Sigmoid colon (tissue), 7 donors: ENCODE data around the gene SLC66A1. TPM values are rescaled to one million over a fixed set of nuclear protein-coding genes. Genes with fewer than 3 reads are reported as not detected.

Experiments
- DNase-seq: peaks from one replicate; pipeline ENCODE4 v3.0.0-alpha.2; 2019
- H3K27ac ChIP-seq, 4 donors: fragments of 200-600 bp; sonication (generic); one replicate each; pipeline ENCODE4 v1.5.1; 2016 to 2019; ENCODE audit warnings: mild to moderate bottlenecking in 1 of 4
- H3K27me3 ChIP-seq, 3 donors: fragments of 200-600 bp; sonication (generic); one replicate each; pipeline ENCODE4 v1.5.1; 2019; ENCODE audit warnings: mild to moderate bottlenecking in 1 of 3
- H3K36me3 ChIP-seq, 4 donors: fragments of 200-600 bp; sonication (generic); one replicate each; pipeline ENCODE4 v1.5.1; 2016 to 2019
- H3K4me1 ChIP-seq, 4 donors: fragments of 200-600 bp; sonication (generic); one replicate each; pipeline ENCODE4 v1.5.1; 2017 to 2019
- H3K4me3 ChIP-seq, 4 donors: fragments of 200-600 bp; sonication (generic); one replicate each; pipeline ENCODE4 v1.5.1; 2017 to 2019; ENCODE audit warnings: mild to moderate bottlenecking in 2 of 4, moderate library complexity in 1 of 4
- H3K9me3 ChIP-seq, 4 donors: fragments of 200-600 bp in 3 of 4; sonication (generic) in 3 of 4; one replicate each; pipeline versions ENCODE4 v1.5.1 to v1.6.1; 2013 to 2019
- CTCF ChIP-seq, 4 experiments: fragments of 450-650 bp in 3 of 4; fragments of 200-600 bp in 1 of 4; IDR thresholded peaks; one replicate each; pipeline ENCODE4 v1.5.1; 2016 to 2019; ENCODE audit warnings: antibody characterized with exemption in 4 of 4, mild to moderate bottlenecking in 3 of 4, moderate library complexity in 2 of 4
- EP300 ChIP-seq, 4 donors: sonication (generic); formaldehyde crosslinking; IDR thresholded peaks; one replicate each; pipeline ENCODE4 v1.6.1; 2017; ENCODE audit warnings: antibody characterized with exemption in 4 of 4
- POLR2A ChIP-seq, 2 donors: fragments of 450-650 bp; IDR thresholded peaks; one replicate each; pipeline ENCODE4 v1.6.1; 2016; ENCODE audit warnings: antibody characterized with exemption in 2 of 2, mild to moderate bottlenecking in 2 of 2, moderate library complexity in 2 of 2
- POLR2AphosphoS5 ChIP-seq, 4 donors: sonication (generic); formaldehyde crosslinking; IDR thresholded peaks; one replicate each; pipeline ENCODE4 v1.6.1; 2017; ENCODE audit warnings: antibody characterized with exemption in 4 of 4
- WGBS, 2 donors: extraction: QIAGEN DNeasy Blood & Tissue Kit; methylation state at CpG; one replicate each; pipeline ENCODE4 v1.1.7; 2013; 5-methylcytosine and 5-hydroxymethylcytosine counted together
- intact Hi-C: fragments of 100-400 bp; cut with DNase I; formaldehyde crosslinking; loops from one replicate; pipeline ENCODE4 v1.15.1; 2023
- polyA plus RNA-seq, 3 donors: library from polyadenylated mRNA; stranded (reverse); fragments of 200-250 nt; gene quantifications; one replicate each; pipeline ENCODE4 v1.2.3, GENCODE V29; 2013
- total RNA-seq, 4 donors: library from RNA; depleted of rRNA; stranded (reverse); fragments of >200 nt; gene quantifications; one replicate each; pipeline ENCODE4 v1.1.0, GENCODE V29; 2016
- donor health status: healthy with polysubstance abuse.
- donor health status: Bipolar disorder and iron deficiency.
- donor health status: healthy.

Gene SLC66A1
- total and polyA plus RNA-seq, 7 donors: 5.1 to 16.0 (median 8.1) TPM

- Histone ChIP-seq H3K4me3 (no peak overlapping the region), H3K36me3 (peaks cover 0 to 18% (median 9%) of the 10 kb centered on the region in 4 donors), H3K27ac (no peak overlapping the region), H3K9me3 (no peaks in the 10 kb centered on the region), H3K4me1 (peaks cover 0 to 36% (median 30%) of the 10 kb centered on the region in 4 donors), H3K27me3 (no peaks in the 10 kb centered on the region)
- DNase-seq: peak; percentile 48
- TF ChIP-seq CTCF (IDR thresholded peaks at IDR 0.05): no peak
- no peak for TF ChIP-seq POLR2A (IDR thresholded peaks at IDR 0.05)
- TF ChIP-seq EP300 (IDR thresholded peaks at IDR 0.05): no peak
- TF ChIP-seq POLR2AphosphoS5 (IDR thresholded peaks at IDR 0.05): no peak
- intact Hi-C loops: loop anchor here (5.0 kb wide), 1 partner anchor 73 kb away; no protein-coding TSS in a partner anchor
- WGBS, 2 donors: 82 to 84% methylated on average over 10 of the region's 10 CpGs
Measured at GRCh38 chr1:19313961-19314882, 2.1 kb downstream of the SLC66A1 start.

GRCh38 chr1:19315378-19316198 is 3.5 kb downstream of the SLC66A1 start:
- intact Hi-C loops: no loop called here
- 65 to 80% methylated on average over 17 of the region's 17 CpGs for WGBS, 2 donors
- no peak overlapping the region for H3K4me3 ChIP-seq
- no peaks in the 10 kb centered on the region for H3K27me3 ChIP-seq
- peaks cover 0 to 19% (median 9%) of the 10 kb centered on the region in 4 donors for H3K36me3 ChIP-seq
- no peaks in the 10 kb centered on the region for H3K9me3 ChIP-seq
- no peak overlapping the region for H3K27ac ChIP-seq
- DNase-seq: peak; percentile 57
- TF ChIP-seq POLR2AphosphoS5 (IDR thresholded peaks at IDR 0.05) (no peak), POLR2A (IDR thresholded peaks at IDR 0.05) (no peak), CTCF (IDR thresholded peaks at IDR 0.05) (no peak), EP300 (IDR thresholded peaks at IDR 0.05) (no peak)
- H3K4me1 ChIP-seq: peaks cover 0 to 35% (median 28%) of the 10 kb centered on the region in 4 donors

GRCh38 chr1:19317126-19317910 is 5.2 kb downstream of the SLC66A1 start:
- peaks cover 0 to 19% (median 9%) of the 10 kb centered on the region in 4 donors for H3K36me3 ChIP-seq

GRCh38 chr1:19319196-19319595 is 7.1 kb downstream of the SLC66A1 start:
- Histone ChIP-seq H3K27me3 (no peaks in the 10 kb centered on the region), H3K4me3 (no peak overlapping the region), H3K9me3 (no peaks in the 10 kb centered on the region), H3K27ac (no peak overlapping the region), H3K4me1 (peaks cover 0 to 10% (median 3%) of the 10 kb centered on the region in 4 donors), H3K36me3 (peaks cover 0 to 34% (median 18%) of the 10 kb centered on the region in 4 donors)
- WGBS, 2 donors: 87 to 94% methylated on average over 3 of the region's 3 CpGs
- TF ChIP-seq EP300 (IDR thresholded peaks at IDR 0.05): no peak
- TF ChIP-seq POLR2AphosphoS5 (IDR thresholded peaks at IDR 0.05): no peak
- no peak for TF ChIP-seq CTCF (IDR thresholded peaks at IDR 0.05)
- no peak for TF ChIP-seq POLR2A (IDR thresholded peaks at IDR 0.05)
- no peak for DNase-seq
- intact Hi-C loops: no loop called here

More at GRCh38 chr1:19317126-19317910, 5.2 kb downstream of the SLC66A1 start:
- Histone ChIP-seq H3K27me3 (no peaks in the 10 kb centered on the region), H3K27ac (no peak overlapping the region), H3K4me1 (peaks cover 0 to 25% (median 17%) of the 10 kb centered on the region in 4 donors), H3K4me3 (no peak overlapping the region), H3K9me3 (no peaks in the 10 kb centered on the region)
- no peak for DNase-seq
- TF ChIP-seq POLR2A (IDR thresholded peaks at IDR 0.05): no peak
- no peak for TF ChIP-seq POLR2AphosphoS5 (IDR thresholded peaks at IDR 0.05)
- TF ChIP-seq EP300 (IDR thresholded peaks at IDR 0.05): no peak
- 86 to 90% methylated on average over 13 of the region's 13 CpGs for WGBS, 2 donors
- intact Hi-C loops: no loop called here
